ENCODE measurements around the gene ZC3H6.

DNA sequence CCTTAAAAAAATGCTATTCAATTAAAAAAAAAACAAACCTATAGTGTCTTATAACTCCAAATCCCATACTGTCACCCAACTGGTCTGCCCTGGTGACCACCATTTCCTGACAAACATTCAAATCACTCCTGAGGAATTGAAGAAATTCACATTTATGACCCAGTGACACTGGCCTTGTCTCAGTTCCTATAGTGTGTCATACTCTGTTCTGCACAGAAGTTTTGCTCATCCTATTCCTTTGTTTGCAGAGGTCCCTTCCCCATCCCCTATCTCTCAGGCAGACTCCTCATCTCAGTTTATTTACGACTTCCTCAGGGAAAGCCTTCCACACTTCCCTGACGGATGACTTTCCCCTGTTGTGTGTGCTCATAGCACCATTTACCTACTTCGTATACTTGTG lies 14.7 kb downstream of the ZC3H6 start:
- no peak for TF ChIP-seq EZH2phosphoT487 (IDR thresholded peaks at IDR 0.05; ENCODE audit: borderline replicate concordance, low read depth, low read length)
- TF ChIP-seq, protein P1, sequence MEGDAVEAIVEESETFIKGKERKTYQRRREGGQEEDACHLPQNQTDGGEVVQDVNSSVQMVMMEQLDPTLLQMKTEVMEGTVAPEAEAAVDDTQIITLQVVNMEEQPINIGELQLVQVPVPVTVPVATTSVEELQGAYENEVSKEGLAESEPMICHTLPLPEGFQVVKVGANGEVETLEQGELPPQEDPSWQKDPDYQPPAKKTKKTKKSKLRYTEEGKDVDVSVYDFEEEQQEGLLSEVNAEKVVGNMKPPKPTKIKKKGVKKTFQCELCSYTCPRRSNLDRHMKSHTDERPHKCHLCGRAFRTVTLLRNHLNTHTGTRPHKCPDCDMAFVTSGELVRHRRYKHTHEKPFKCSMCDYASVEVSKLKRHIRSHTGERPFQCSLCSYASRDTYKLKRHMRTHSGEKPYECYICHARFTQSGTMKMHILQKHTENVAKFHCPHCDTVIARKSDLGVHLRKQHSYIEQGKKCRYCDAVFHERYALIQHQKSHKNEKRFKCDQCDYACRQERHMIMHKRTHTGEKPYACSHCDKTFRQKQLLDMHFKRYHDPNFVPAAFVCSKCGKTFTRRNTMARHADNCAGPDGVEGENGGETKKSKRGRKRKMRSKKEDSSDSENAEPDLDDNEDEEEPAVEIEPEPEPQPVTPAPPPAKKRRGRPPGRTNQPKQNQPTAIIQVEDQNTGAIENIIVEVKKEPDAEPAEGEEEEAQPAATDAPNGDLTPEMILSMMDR (conservative IDR thresholded peaks at IDR 0.05; ENCODE audit: low read length): no peak
